ENCODE data around the gene GNL3. TPM values are rescaled to one million over a fixed set of nuclear protein-coding genes. Genes with fewer than 3 reads are reported as not detected.
"Not testable (repeated sequence)": the region's sequence is repeated elsewhere in the genome, so short reads cannot be mapped to it uniquely, and the experiment has no call there.

GNL3 gene
- total and polyA plus RNA-seq, 8 donors, result 22.4 to 65.6 (median 51.0) TPM

DNA sequence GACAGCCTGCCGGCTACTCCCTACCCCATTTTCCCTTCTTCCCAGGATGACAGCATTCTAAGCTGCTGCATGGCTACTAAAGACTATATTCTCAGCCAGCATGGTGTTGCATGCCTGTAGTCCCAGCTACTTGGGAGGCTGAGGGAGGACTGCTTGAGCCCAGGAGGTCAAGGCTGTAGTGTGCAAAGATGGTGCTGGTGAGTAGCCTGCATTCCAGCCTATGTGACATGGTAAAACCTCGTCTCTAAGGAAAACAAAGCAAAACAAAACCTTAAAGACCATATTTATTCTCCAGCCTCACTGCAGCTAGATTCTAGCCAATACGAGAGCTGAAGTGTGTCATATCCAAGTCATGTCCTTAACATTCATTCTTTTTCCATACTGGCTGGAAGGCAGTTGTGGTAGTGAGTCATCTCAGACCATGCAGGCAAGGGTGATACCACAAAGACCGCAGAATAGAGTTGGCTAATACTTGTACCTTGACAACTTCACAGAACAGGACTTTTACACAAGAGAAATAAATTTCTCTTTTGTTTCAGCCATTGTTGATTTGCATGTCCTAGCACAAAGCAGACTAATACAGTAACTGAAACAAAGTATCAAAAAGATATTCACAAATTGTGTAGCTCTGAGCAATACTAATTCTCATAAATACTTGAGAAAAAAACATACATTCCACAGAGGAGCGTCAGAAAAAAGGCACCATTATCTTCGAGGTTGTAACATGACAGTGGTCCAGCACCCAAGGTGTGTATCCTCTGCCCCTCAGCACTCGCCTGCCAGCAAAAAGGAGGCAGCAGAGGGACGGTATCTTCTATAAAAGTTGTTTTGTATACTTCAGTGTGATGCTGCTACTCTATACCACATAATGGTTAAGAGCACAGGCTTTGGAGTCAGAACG, 15.0 kb upstream of the GNL3 start:
- no peaks in the 10 kb centered on the region for H3K4me1 ChIP-seq
- FAIRE-seq (no peak), DNase-seq (no peak), ATAC-seq (peak in 3 of 4 donors; percentile 52 to 83 (median 71))
- intact Hi-C loops (cut with DNase I), result no loop called here
- no peaks in the 10 kb centered on the region for H3K9me3 ChIP-seq
- TF ChIP-seq, protein P1, sequence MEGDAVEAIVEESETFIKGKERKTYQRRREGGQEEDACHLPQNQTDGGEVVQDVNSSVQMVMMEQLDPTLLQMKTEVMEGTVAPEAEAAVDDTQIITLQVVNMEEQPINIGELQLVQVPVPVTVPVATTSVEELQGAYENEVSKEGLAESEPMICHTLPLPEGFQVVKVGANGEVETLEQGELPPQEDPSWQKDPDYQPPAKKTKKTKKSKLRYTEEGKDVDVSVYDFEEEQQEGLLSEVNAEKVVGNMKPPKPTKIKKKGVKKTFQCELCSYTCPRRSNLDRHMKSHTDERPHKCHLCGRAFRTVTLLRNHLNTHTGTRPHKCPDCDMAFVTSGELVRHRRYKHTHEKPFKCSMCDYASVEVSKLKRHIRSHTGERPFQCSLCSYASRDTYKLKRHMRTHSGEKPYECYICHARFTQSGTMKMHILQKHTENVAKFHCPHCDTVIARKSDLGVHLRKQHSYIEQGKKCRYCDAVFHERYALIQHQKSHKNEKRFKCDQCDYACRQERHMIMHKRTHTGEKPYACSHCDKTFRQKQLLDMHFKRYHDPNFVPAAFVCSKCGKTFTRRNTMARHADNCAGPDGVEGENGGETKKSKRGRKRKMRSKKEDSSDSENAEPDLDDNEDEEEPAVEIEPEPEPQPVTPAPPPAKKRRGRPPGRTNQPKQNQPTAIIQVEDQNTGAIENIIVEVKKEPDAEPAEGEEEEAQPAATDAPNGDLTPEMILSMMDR (IDR thresholded peaks at IDR 0.05), result no peak
- 83 to 90% methylated on average over 9 of the region's 9 CpGs for WGBS, 2 donors
- no peak overlapping the region for H3K4me3 ChIP-seq
- no peaks in the 10 kb centered on the region for H3K27me3 ChIP-seq
- H3K27ac ChIP-seq, result no peak overlapping the region
- H3K36me3 ChIP-seq, result peaks cover 0 to 12% (median 0%) of the 10 kb centered on the region in 3 donors

DNA sequence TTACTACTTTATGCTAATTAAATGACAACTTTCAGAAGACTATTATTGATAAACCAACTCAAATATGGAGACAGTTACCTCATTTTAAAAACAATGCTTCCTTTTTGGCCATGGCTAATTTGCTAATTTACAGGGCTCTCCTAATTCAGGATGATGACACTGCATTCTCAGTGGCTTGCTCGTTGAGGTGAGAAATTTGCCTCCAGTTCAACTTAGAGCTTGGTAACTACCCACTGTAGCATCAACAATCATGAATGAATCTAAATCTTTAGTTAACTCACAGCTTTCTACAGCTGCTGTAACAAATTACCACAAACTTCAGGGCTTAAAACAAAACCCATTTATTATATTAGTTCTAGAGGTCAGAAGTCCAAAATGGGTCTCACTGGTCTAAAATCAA, 14.2 kb upstream of the GNL3 start:
- TF ChIP-seq, protein P1 (IDR thresholded peaks at IDR 0.05), result no peak
- no peak for DNase-seq
- no peak for FAIRE-seq
- no peaks in the 10 kb centered on the region for H3K9me3 ChIP-seq
- intact Hi-C loops (cut with DNase I), result no loop called here
- peaks cover 0 to 19% (median 0%) of the 10 kb centered on the region in 3 donors for H3K36me3 ChIP-seq
- no peak overlapping the region for H3K4me3 ChIP-seq
- no peaks in the 10 kb centered on the region for H3K27me3 ChIP-seq
- 62 to 70% methylated on average over 1 of the region's 1 CpG for WGBS, 2 donors
- no peak overlapping the region for H3K27ac ChIP-seq
- ATAC-seq, result no peak
- H3K4me1 ChIP-seq, result no peaks in the 10 kb centered on the region

DNA sequence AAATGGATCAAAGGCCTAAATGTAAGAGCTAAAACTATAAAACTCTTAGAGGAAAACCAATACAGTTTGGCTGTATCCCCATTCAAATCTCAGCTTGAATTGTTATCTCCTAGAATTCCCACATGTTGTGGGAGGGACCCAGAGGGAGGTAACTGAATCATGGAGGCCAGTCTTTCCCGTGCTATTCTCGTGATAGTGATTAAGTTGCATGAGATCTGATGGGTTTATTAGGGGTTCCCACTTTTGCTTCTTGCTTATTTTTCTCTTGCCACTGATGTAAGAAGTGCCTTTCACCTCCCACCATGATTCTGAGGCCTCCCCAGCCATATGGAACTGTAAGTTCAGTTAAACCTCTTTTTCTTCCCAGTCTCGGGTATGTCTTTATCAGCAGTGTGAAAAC, 9.6 kb upstream of the GNL3 start:
- Histone ChIP-seq H3K4me1 (peaks cover 0 to 13% (median 11%) of the 10 kb centered on the region in 3 donors), H3K36me3 (peaks cover 0 to 30% (median 7%) of the 10 kb centered on the region in 3 donors)
- WGBS, 2 donors, result 49 to 52% methylated on average over 3 of the region's 3 CpGs
- intact Hi-C loops (cut with DNase I); H3K27ac ChIP-seq; DNase-seq; ATAC-seq; H3K4me3 ChIP-seq; H3K27me3 ChIP-seq; H3K9me3 ChIP-seq; FAIRE-seq: not testable (repeated sequence)

DNA sequence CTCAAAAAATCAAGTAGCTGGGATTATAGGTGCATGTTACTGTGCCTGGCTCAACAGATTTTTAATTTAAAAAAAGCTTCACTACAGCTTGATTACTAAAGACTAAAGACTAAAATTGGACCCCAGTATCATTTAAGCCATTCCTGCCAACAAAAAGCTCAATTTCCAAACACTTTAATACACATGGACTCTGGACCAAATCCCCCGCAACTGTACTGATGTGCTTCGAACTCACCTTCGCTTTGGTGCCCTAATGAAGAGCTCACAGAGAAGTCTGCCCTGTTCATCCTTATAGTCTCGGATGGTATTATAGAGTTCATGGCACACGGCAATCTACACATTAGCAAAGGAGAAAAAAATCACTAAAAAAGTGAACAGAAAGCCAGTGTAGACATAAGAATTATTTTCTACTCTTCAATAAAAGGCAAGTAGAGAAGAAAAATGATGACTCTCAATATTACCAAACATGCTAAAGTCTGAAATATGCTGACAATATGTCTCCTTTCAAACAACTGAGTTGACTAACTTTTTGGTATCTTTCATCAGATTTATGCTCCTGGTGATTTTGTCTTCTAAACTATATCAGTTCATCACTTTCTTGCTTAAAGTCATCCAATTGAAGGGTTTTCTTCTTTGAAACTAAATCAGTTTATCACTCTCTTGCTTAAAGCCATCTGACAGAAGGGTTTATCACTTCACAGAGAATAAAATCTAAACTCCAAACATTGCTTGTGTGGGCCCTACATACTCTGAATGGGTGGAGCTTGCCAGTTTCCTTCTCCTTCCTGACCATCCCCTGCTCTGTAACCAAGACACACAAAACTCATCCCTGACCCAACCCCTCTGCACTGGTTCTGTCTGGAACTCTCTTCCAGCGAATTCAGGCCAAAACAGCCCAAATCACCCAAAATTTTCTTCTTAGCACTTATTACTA, 7.3 kb upstream of the GNL3 start:
- Histone ChIP-seq H3K27ac (no peak overlapping the region), H3K36me3 (peaks cover 0 to 30% (median 7%) of the 10 kb centered on the region in 3 donors), H3K4me1 (peaks cover 11 to 27% (median 11%) of the 10 kb centered on the region in 3 donors), H3K27me3 (no peaks in the 10 kb centered on the region), H3K9me3 (no peaks in the 10 kb centered on the region), H3K4me3 (no peak overlapping the region)
- 95% methylated on average over 6 of the region's 6 CpGs for WGBS, 2 donors
- intact Hi-C loops (cut with DNase I), result no loop called here
- FAIRE-seq (no peak), DNase-seq (no peak), ATAC-seq (no peak)
- TF ChIP-seq, protein P1 (IDR thresholded peaks at IDR 0.05), result no peak

DNA sequence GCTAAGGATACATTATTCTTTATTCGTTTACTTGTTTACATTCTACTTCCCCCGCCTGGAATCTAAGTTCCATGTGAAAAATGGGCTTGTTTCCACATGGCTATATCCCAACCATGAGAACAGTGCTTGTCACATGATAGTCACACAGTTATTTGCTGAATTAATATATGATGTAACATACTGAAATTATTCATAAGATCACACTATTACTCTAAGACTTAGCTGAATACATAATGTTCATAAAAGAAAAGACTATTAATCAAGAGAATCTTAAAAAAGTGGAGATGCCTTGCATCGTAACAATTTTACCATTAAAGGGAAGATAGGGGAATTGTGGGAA, 6.7 kb upstream of the GNL3 start:
- DNase-seq, result no peak
- TF ChIP-seq, protein P1 (IDR thresholded peaks at IDR 0.05), result no peak
- Histone ChIP-seq H3K4me1 (peaks cover 13 to 33% (median 17%) of the 10 kb centered on the region in 3 donors), H3K27ac (peak overlapping the region in 1 of 4 donors; percentile 55), H3K9me3 (no peaks in the 10 kb centered on the region), H3K36me3 (peaks cover 0 to 30% (median 7%) of the 10 kb centered on the region in 3 donors), H3K4me3 (no peak overlapping the region), H3K27me3 (no peaks in the 10 kb centered on the region)
- ATAC-seq, result no peak
- no peak for FAIRE-seq
- intact Hi-C loops (cut with DNase I), result no loop called here
- 64 to 70% methylated on average over 3 of the region's 3 CpGs for WGBS, 2 donors

Measured in pancreas (tissue), 10 donors.